GM19463 (cell line): ENCODE data around the gene SEMA4D.

Experiments used
- ATAC-seq: cut with Tn5 transposase; IDR thresholded peaks from one replicate; pipeline ENCODE4 v1.9.1; 2021; ENCODE audit warnings: mild to moderate bottlenecking, moderate library complexity; ENCODE audit not compliant: unreplicated experiment

The SEMA4D gene

GRCh38 chr9:89432986-89433530 lies 64.9 kb downstream of the SEMA4D start:
- no peak for ATAC-seq

- ATAC-seq = no peak
These were observed 65.8 kb downstream of the SEMA4D start for GRCh38 chr9:89431930-89432725.

- no peak for ATAC-seq
These were observed 66.9 kb downstream of the SEMA4D start for GRCh38 chr9:89430995-89431394.

- no peak for ATAC-seq
These were observed 68.7 kb downstream of the SEMA4D start for GRCh38 chr9:89428901-89429890.

- no peak for ATAC-seq
These were observed 69.6 kb downstream of the SEMA4D start for GRCh38 chr9:89428222-89428761.

GRCh38 chr9:89427621-89428221 lies 70.2 kb downstream of the SEMA4D start:
- ATAC-seq = no peak

GRCh38 chr9:89426384-89426961 lies 71.4 kb downstream of the SEMA4D start:
- ATAC-seq = peak; percentile 64

GRCh38 chr9:89425921-89426383 lies 72.0 kb downstream of the SEMA4D start:
- ATAC-seq = no peak

GRCh38 chr9:89425024-89425805 lies 72.7 kb downstream of the SEMA4D start:
- ATAC-seq = no peak

GRCh38 chr9:89422151-89422975 lies 75.5 kb downstream of the SEMA4D start:
- no peak for ATAC-seq

GRCh38 chr9:89421595-89421994 lies 76.3 kb downstream of the SEMA4D start:
- ATAC-seq = no peak

- ATAC-seq = no peak
These were observed 77.3 kb downstream of the SEMA4D start for GRCh38 chr9:89420397-89421178.

- ATAC-seq = peak; percentile 23
These were observed 77.9 kb downstream of the SEMA4D start for GRCh38 chr9:89419978-89420394.

GRCh38 chr9:89418882-89419640 lies 78.9 kb downstream of the SEMA4D start:
- ATAC-seq = peak; percentile 59

GRCh38 chr9:89418474-89418845 lies 79.5 kb downstream of the SEMA4D start:
- no peak for ATAC-seq

GRCh38 chr9:89417832-89418473 lies 80.0 kb downstream of the SEMA4D start:
- ATAC-seq = no peak
